ENCODE results near the gene PRPF31. TPM values are rescaled to one million over a fixed set of nuclear protein-coding genes. Genes with fewer than 3 reads are reported as not detected.
A peak's percentile ranks its signal among the peaks of the same experiment; 100 is the strongest.

Gene PRPF31
- total RNA-seq, 2 donors from 2014 or later: 49.4 to 56.8 TPM

GRCh38 chr19:54153731-54154326, 38.3 kb downstream of the PRPF31 start:
- Mint-ChIP-seq H3K4me1 (peaks cover 36% of the 10 kb centered on the region), H3K36me3 (ENCODE audit: low read depth) (peaks cover 14% of the 10 kb centered on the region), H3K27ac (peak overlapping the region; percentile 81), H3K27me3 (no peaks in the 10 kb centered on the region), H3K4me3 (peak overlapping the region; percentile 25)
- DNase-seq (no peak), ATAC-seq (no peak)
- H3K9me3 ChIP-seq (ENCODE audit: control insufficient read depth, low read length, poor library complexity, severe bottlenecking): no peaks in the 10 kb centered on the region

DNA sequence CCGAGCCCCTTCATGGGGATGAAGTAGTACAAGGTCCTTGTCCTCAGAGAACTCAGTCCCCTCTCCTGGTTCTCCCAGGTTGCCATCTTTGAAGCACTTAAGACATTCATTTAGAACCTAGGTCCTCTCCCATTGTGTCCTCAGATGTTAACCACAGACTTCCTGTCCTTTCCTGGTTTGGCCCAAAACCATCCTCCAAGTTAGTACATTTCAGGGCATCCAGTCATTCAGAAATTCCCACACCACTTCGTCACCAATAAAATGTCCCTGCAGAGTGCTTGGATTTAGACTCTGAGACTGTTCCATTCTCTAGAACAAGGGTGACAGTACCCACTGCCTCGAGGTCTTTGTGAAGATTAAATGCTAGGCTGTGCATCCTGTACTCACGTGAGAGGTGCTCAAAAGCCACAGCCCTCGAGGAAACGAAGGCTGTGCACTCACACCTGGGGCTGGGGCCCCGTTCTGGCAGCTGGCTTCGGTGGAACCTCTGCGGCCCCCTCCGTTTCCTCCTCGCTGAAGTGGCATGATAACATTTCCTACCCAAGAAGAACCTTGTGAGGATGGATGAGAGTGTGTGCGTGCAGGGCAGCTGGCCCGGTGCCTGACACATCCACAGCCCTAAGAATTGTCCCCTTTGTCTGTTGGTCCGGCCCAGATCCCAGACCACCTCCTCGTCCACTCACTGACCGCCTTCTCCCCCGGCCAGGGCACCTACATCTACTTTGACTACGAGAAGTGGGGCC, 39.2 kb downstream of the PRPF31 start:
- DNase-seq (no peak), ATAC-seq (peak; percentile 3)
- Mint-ChIP-seq H3K4me1 (peaks cover 37% of the 10 kb centered on the region), H3K36me3 (ENCODE audit: low read depth) (peaks cover 14% of the 10 kb centered on the region), H3K27me3 (no peaks in the 10 kb centered on the region), H3K4me3 (peak overlapping the region; percentile 25), H3K27ac (peak overlapping the region; percentile 81)
- no peaks in the 10 kb centered on the region for H3K9me3 ChIP-seq (ENCODE audit: control insufficient read depth, low read length, poor library complexity, severe bottlenecking)

- H3K36me3 Mint-ChIP-seq (ENCODE audit: low read depth): peaks cover 12% of the 10 kb centered on the region
Observed at GRCh38 chr19:54155694-54156093, 40.1 kb downstream of the PRPF31 start.

GRCh38 chr19:54156490-54156889, 40.9 kb downstream of the PRPF31 start:
- Mint-ChIP-seq H3K27me3 (no peaks in the 10 kb centered on the region), H3K4me3 (no peak overlapping the region), H3K27ac (peak overlapping the region; percentile 41), H3K4me1 (peaks cover 43% of the 10 kb centered on the region), H3K36me3 (ENCODE audit: low read depth) (peaks cover 12% of the 10 kb centered on the region)
- no peak for ATAC-seq
- DNase-seq: no peak
- no peaks in the 10 kb centered on the region for H3K9me3 ChIP-seq (ENCODE audit: control insufficient read depth, low read length, poor library complexity, severe bottlenecking)

More at GRCh38 chr19:54155694-54156093, 40.1 kb downstream of the PRPF31 start:
- no peak for ATAC-seq
- H3K9me3 ChIP-seq (ENCODE audit: control insufficient read depth, low read length, poor library complexity, severe bottlenecking): no peaks in the 10 kb centered on the region
- DNase-seq: no peak
- peak overlapping the region; percentile 41 for H3K27ac Mint-ChIP-seq
- no peaks in the 10 kb centered on the region for H3K27me3 Mint-ChIP-seq
- H3K4me3 Mint-ChIP-seq: no peak overlapping the region
- peaks cover 42% of the 10 kb centered on the region for H3K4me1 Mint-ChIP-seq

GRCh38 chr19:54156953-54157352, 41.4 kb downstream of the PRPF31 start:
- Mint-ChIP-seq H3K4me1 (peaks cover 43% of the 10 kb centered on the region), H3K36me3 (ENCODE audit: low read depth) (peaks cover 12% of the 10 kb centered on the region), H3K27me3 (no peaks in the 10 kb centered on the region), H3K27ac (peak overlapping the region; percentile 41), H3K4me3 (no peak overlapping the region)
- ATAC-seq: no peak
- DNase-seq: no peak
- no peaks in the 10 kb centered on the region for H3K9me3 ChIP-seq (ENCODE audit: control insufficient read depth, low read length, poor library complexity, severe bottlenecking)

GRCh38 chr19:54158812-54159351, 43.3 kb downstream of the PRPF31 start:
- H3K9me3 ChIP-seq (ENCODE audit: control insufficient read depth, low read length, poor library complexity, severe bottlenecking): no peaks in the 10 kb centered on the region
- Mint-ChIP-seq H3K4me3 (peak overlapping the region; percentile 99), H3K4me1 (peaks cover 44% of the 10 kb centered on the region), H3K27me3 (no peaks in the 10 kb centered on the region), H3K27ac (peak overlapping the region; percentile 98), H3K36me3 (ENCODE audit: low read depth) (peaks cover 8% of the 10 kb centered on the region)
- DNase-seq (no peak), ATAC-seq (no peak)

GRCh38 chr19:54159352-54160181, 44.0 kb downstream of the PRPF31 start, which contains the start of gene LENG1:
Gene LENG1 (minus strand): TSS chr19:54159721. CDS start chr19:54159695, 26 bp downstream.
- peaks cover 7% of the 10 kb centered on the region for H3K36me3 Mint-ChIP-seq (ENCODE audit: low read depth)
- ATAC-seq (peak; percentile 90), DNase-seq (peak; percentile 90 to 97 (median 93))
- H3K9me3 ChIP-seq (ENCODE audit: control insufficient read depth, low read length, poor library complexity, severe bottlenecking): no peaks in the 10 kb centered on the region
- H3K4me1 Mint-ChIP-seq: peaks cover 46% of the 10 kb centered on the region
- H3K27me3 Mint-ChIP-seq: no peaks in the 10 kb centered on the region
- peak within 1 kb of the TSS; percentile 99 for H3K4me3 Mint-ChIP-seq
- H3K27ac Mint-ChIP-seq: peak within 1 kb of the TSS; percentile 98

DNA sequence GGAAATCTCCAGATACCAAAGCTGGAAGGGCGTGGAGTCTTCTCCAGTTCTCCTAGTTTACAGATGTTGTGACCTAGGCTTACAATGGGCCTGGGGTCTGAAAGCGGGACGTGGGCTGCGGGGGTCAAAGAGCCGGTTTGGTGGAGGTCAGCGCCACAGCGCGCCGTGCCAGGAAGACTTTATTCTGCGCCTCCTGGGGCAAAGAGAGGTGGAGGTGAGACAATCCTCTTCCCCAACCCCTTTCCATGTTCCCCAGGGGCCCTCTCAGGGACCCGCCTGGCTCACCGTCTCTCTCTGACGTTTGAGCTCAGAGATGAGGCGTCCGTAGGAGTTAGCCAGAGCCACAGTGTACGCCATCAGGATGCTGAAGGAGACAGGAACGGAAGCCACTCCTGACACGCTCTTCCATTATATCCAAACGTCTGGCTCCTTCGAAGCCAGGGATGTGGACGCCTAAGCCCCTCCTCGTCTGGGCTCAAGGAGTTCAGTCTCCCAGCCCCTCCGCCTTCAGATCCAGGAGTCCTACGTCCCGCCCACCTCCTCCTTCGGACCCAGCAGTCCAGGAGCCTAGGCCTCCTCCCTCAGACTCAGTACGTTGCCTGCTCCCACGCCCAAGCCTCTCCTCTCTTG, 44.7 kb downstream of the PRPF31 start:
- H3K36me3 Mint-ChIP-seq (ENCODE audit: low read depth): peaks cover 7% of the 10 kb centered on the region
- no peak for ATAC-seq
- no peaks in the 10 kb centered on the region for H3K9me3 ChIP-seq (ENCODE audit: control insufficient read depth, low read length, poor library complexity, severe bottlenecking)
- peaks cover 42% of the 10 kb centered on the region for H3K4me1 Mint-ChIP-seq
- H3K27ac Mint-ChIP-seq: peak overlapping the region; percentile 98
- no peak for DNase-seq
- H3K4me3 Mint-ChIP-seq: peak overlapping the region; percentile 99
- no peaks in the 10 kb centered on the region for H3K27me3 Mint-ChIP-seq

- no peak for DNase-seq
- Mint-ChIP-seq H3K27me3 (no peaks in the 10 kb centered on the region), H3K4me1 (peaks cover 42% of the 10 kb centered on the region), H3K36me3 (ENCODE audit: low read depth) (peaks cover 7% of the 10 kb centered on the region), H3K4me3 (peak overlapping the region; percentile 99), H3K27ac (peak overlapping the region; percentile 98)
- no peak for ATAC-seq
- no peaks in the 10 kb centered on the region for H3K9me3 ChIP-seq (ENCODE audit: control insufficient read depth, low read length, poor library complexity, severe bottlenecking)
Observed at GRCh38 chr19:54160854-54161253, 45.3 kb downstream of the PRPF31 start.

DNA sequence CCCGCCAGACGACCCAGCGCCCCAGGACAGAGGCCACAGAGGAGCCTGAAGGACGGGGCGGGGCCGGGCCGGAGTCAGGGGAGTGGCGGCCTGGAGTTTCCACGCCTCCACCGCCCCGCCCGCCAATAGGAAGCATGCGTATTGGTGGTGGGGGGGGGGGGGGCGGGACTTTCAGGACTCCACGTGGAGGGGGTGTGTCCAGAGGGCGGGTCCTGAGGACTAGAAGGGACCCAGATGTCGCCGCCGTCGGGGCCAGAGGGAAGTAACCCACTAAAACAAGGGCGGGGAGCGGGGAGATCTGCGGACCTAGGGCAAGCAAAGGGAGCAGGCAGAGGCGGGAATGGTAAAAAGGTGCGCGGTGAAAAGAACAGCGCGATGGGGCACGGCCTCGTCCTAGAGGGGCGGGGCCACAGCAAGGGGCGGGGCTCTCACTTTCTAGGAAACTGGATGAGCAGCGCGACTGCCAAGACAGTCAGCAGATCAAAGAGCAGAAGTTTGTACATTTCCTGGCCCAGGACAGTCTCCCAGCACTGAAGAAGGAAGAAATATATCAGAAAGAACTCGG, 46.8 kb downstream of the PRPF31 start:
- Mint-ChIP-seq H3K36me3 (ENCODE audit: low read depth) (peaks cover 2% of the 10 kb centered on the region), H3K27ac (peak overlapping the region; percentile 30), H3K4me3 (peak overlapping the region; percentile 87), H3K4me1 (peaks cover 35% of the 10 kb centered on the region), H3K27me3 (no peaks in the 10 kb centered on the region)
- DNase-seq: peak; percentile 59 to 75 (median 71)
- peak; percentile 11 for ATAC-seq
- no peaks in the 10 kb centered on the region for H3K9me3 ChIP-seq (ENCODE audit: control insufficient read depth, low read length, poor library complexity, severe bottlenecking)

DNA sequence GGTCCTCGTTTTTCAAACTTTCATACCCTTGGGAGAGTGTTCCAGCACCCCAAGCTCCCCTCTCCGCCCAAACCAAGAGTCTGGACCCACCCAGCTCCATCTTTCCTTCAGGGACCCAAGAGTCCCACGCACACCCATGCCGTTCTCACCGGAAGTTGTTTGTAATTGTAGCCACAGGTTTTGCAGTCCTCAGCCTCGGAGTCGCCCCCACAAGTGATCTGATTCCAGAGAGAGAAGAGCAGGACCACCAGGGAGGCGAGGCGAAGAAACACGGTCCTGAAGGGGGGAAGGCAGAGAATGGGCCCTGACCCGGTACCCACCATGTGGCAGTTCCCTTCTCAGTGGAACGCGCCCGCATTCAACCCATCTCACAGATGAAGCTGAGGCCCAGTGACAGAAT, 47.3 kb downstream of the PRPF31 start:
- DNase-seq (no peak), ATAC-seq (no peak)
- peak overlapping the region; percentile 87 for H3K4me3 Mint-ChIP-seq
- peak overlapping the region; percentile 30 for H3K27ac Mint-ChIP-seq
- no peaks in the 10 kb centered on the region for H3K27me3 Mint-ChIP-seq
- H3K4me1 Mint-ChIP-seq: peaks cover 35% of the 10 kb centered on the region
- no peaks in the 10 kb centered on the region for H3K9me3 ChIP-seq (ENCODE audit: control insufficient read depth, low read length, poor library complexity, severe bottlenecking)
- peaks cover 2% of the 10 kb centered on the region for H3K36me3 Mint-ChIP-seq (ENCODE audit: low read depth)

DNA sequence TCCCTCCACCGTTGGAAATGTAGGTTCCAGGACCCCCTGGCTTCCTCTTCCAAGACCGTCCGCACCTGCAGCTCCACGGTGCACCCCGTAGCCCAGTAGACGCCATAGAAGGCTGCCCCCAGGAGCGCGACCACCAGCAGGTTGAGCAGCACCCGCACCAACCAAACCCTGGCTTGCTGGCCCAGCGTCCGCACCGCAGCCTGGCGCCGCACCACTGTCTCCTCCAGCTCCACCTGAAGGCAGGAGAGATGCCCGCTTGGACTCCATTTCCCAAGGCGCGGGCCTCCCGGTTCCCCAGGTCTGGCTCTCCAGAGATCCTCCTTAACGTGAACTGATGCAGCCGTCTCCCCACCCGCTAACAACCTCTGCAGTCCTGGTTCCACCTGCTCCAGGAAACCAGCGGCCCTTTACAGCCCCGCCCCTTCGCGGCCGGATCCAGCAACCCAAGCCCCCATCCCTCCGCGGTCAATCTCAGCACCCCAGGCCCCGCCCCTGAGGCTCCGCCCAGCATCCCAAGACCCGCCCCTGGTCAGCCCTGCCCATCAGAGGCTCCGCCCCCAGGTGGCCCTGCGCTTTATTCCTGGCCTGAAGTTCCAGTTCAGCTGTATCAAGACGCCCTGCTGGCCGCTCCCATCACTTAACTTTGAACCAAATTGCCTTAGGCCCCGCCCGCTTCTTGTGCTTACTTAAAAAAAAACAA, 49.0 kb downstream of the PRPF31 start:
- Mint-ChIP-seq H3K27ac (peak overlapping the region; percentile 27), H3K36me3 (ENCODE audit: low read depth) (peaks cover under 1% of the 10 kb centered on the region), H3K4me3 (peak overlapping the region; percentile 80), H3K27me3 (no peaks in the 10 kb centered on the region), H3K4me1 (peaks cover 32% of the 10 kb centered on the region)
- DNase-seq (peak; percentile 34 to 62 (median 46)), ATAC-seq (peak; percentile 3)
- H3K9me3 ChIP-seq (ENCODE audit: control insufficient read depth, low read length, poor library complexity, severe bottlenecking): no peaks in the 10 kb centered on the region
